ENCODE results near the gene MTNR1B. TPM values are rescaled to one million over a fixed set of nuclear protein-coding genes. Genes with fewer than 3 reads are reported as not detected.

The MTNR1B gene
- total and polyA plus RNA-seq, 12 donors = not detected

DNA sequence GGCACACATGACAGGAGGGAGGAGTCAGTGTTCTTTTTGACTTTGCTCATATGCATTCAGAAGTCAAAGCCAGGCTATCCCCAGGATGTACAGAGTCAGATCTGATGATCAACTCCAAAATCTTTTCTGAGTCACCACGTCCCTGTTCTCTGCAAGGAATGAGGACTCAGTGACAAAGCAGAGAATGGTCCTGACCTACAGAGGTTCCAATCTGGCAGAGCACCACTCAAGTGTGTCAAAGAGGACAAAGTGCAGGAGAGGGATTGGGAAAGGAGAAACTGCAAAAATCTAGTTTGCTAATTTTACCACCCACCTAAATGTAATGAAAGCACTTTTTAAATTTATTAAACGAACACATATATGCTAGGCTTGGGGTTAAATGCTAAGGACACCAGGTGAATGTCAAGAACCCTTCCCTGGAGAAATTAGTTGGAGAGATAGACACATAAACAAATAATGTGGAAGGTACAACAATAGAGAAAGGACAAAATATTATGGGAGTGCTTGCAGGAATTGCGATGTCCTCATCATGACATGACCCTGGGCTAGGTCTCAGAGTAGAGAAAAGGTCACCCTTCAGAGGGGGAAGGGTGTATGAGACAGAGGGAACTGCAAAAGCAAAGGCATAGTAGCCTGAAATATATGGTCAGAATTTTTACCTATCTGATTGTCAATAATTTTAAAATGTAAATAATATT lies 56.3 kb downstream of the MTNR1B start:
- Histone ChIP-seq H3K27ac (no peak overlapping the region), H3K27me3 (no peaks in the 10 kb centered on the region), H3K36me3 (replicated peaks in 1 of 2) (no peaks in the 10 kb centered on the region), H3K9me3 (replicated peaks in 1 of 3) (no peaks in the 10 kb centered on the region), H3K4me1 (replicated peaks in 1 of 2) (peaks cover 0 to 3% of the 10 kb centered on the region in 2 donors), H3K4me3 (no peak overlapping the region)
- WGBS, 4 donors = 67 to 81% (median 70%) methylated on average over 3 of the region's 3 CpGs
- intact Hi-C loops (cut with DNase I) = no loop called here
- no peak for DNase-seq
- TF ChIP-seq CTCF (IDR thresholded peaks at IDR 0.05) (no peak), POLR2A (IDR thresholded peaks at IDR 0.05) (no peak)

GRCh38 chr11:93028960-93029522 lies 59.6 kb downstream of the MTNR1B start:
- TF ChIP-seq CTCF (IDR thresholded peaks at IDR 0.05) (no peak), POLR2A (IDR thresholded peaks at IDR 0.05) (no peak)
- DNase-seq = no peak
- Histone ChIP-seq H3K36me3 (replicated peaks in 1 of 2) (no peaks in the 10 kb centered on the region), H3K4me3 (no peak overlapping the region), H3K4me1 (replicated peaks in 1 of 2) (no peaks in the 10 kb centered on the region), H3K27ac (no peak overlapping the region), H3K9me3 (replicated peaks in 1 of 3) (no peaks in the 10 kb centered on the region), H3K27me3 (no peaks in the 10 kb centered on the region)
- 65 to 79% (median 76%) methylated on average over 6 of the region's 6 CpGs for WGBS, 4 donors
- intact Hi-C loops (cut with DNase I) = no loop called here

DNA sequence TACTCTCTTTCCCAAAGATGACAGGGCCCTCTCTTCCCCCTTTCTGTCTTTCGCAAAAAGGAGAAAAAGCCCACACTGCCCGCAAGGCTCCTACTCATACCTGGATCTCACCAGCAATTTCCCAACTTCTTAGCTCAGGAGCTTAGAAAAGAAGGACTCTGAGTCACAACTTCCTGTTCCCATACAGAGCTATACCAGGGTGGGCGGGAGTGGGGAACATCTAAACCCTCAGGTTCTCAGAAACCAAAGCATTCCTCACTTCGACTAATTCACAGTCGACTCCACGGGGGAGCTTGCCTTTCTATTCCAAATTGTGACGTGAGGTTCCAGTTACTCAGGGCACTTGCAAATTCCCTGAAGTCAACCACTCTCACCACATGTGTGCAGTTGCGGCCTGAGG lies 61.9 kb downstream of the MTNR1B start:
- no peaks in the 10 kb centered on the region for H3K9me3 ChIP-seq (replicated peaks in 1 of 3)
- WGBS, 4 donors = 84 to 94% (median 88%) methylated on average over 7 to 8 of the region's 8 CpGs

More for the DNA sequence above, 61.9 kb downstream of the MTNR1B start:
- intact Hi-C loops (cut with DNase I) = no loop called here
- no peak for TF ChIP-seq CTCF (IDR thresholded peaks at IDR 0.05)
- TF ChIP-seq POLR2A (IDR thresholded peaks at IDR 0.05) = no peak
- H3K4me1 ChIP-seq (replicated peaks in 1 of 2) = no peaks in the 10 kb centered on the region
- no peak overlapping the region for H3K27ac ChIP-seq
- H3K27me3 ChIP-seq = no peaks in the 10 kb centered on the region
- no peak overlapping the region for H3K4me3 ChIP-seq
- no peaks in the 10 kb centered on the region for H3K36me3 ChIP-seq (replicated peaks in 1 of 2)
- DNase-seq = no peak

Small RNA genes within 50 kb of the gene (small RNA-seq; reads per million reads assigned to genes)
- 0 reads per million in 2 donors for gene SNRPGP16

Other genes starting within 250 kb of the MTNR1B start
- gene SLC36A4, start 228.3 kb downstream of the MTNR1B start, total RNA-seq = 10 to 100 TPM in 7 of 9 donors, 1 to 10 TPM in 2; 5.0 to 21.2 (median 12.5) TPM
- gene SLC36A4, start 228.3 kb downstream of the MTNR1B start, polyA plus RNA-seq = 10 to 100 TPM in 1 of 3 donors, 1 to 10 TPM in 2; 4.6 to 24.0 (median 5.9) TPM